IPS DF 4.7 (cell line): ENCODE measurements around the gene MUCL1.
"Not testable (repeated sequence)": the region's sequence is repeated elsewhere in the genome, so short reads cannot be mapped to it uniquely, and the experiment has no call there.

Experiments
- DNase-seq: peaks from one replicate; pipeline ENCODE4 v3.0.0-alpha.2; 2013; ENCODE audit warnings: low spot score; ENCODE audit errors: extremely low read depth

The MUCL1 gene, protein sequence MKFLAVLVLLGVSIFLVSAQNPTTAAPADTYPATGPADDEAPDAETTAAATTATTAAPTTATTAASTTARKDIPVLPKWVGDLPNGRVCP

DNA sequence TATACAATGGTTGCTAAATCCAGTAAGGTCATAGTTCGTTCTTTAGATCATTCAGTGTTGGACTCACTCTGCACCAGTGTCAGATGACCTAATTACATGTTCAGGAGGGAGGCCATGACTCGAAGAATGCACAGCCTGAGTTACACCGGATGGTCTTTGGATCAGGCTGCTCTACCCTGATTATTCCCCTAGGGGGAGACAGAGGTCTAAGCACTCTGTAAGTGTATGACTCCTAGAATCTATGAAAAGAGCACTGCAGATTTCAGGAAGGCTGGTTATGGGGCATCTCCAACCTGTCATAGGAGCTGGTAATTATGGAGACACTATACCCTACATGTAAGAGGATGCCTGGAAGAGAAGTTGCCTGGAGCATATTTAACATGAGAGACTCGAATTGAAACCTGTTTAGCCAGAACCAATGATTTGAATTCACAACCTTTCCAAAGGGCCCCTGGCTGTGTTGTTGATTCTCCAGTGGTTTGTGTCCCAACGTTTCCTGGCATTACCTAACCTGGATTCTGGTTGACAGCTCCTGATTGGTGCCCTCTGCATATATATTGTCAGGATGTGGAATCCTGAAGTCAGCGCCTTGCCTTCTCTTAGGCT lies at the start of gene MUCL1:
Gene MUCL1 (plus strand): TSS at position 584 of the 606 bp plus-strand sequence. CDS start 67 bp downstream, outside the sequence.
- DNase-seq, result peak; percentile 72

DNA sequence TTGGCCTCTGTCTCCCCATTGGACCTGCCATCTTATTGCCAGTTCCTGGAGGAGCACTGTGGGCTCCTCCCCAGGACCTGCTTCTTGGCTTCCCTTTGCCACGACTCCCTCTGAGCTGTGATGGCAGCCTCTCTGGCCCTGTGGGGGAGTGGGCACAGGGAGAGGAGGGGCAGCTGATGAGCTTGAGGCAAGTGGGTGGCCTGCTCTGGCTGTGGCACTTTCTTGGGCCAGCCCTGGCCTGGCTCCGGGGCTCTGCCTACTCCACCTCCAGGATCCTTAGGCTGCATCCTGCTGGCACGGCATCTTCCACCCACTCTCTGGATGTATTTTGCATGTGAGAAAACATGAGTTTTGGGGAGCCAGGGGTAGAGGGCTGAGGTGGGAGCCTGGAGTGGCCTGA lies 32.6 kb upstream of the MUCL1 start:
- DNase-seq, result no peak

DNA sequence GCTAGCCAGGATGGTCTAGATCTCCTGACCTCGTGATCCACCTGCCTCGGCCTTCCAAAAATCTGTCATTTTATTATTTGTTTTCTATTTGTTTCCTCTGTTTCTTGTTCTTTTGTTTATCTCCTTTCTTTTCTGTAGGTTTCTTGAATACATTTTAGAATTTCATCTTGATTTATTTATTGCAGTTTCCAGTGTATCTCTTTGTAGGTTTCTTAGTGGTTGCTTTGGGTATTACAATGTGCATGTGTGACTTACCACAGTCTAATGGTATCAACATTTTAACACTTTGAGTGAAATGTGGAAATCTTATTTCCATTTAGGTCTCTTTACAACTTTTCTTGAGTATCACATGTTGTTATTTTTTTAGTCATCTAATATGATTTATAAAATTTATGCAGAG lies 29.9 kb upstream of the MUCL1 start:
- peak; percentile 2 for DNase-seq

DNA sequence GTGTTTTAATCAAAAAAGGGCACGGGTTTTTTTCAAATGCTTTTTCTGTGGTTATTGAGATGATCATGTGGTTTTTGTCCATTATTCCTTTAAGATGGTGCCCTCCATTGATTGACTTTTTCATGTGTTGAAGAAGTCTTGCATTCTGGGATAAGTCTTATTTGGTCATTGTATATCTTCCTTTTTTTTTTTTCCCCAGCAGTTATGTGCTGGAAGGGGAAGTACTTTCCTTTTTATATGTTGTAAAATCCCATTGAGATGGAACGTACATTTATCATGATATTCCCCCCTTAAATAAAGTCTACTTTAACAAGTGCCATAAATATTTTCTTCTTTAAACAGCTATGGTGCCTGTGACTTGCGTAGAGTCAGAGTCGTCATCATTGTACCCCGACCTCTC lies 24.8 kb upstream of the MUCL1 start:
- no peak for DNase-seq

DNA sequence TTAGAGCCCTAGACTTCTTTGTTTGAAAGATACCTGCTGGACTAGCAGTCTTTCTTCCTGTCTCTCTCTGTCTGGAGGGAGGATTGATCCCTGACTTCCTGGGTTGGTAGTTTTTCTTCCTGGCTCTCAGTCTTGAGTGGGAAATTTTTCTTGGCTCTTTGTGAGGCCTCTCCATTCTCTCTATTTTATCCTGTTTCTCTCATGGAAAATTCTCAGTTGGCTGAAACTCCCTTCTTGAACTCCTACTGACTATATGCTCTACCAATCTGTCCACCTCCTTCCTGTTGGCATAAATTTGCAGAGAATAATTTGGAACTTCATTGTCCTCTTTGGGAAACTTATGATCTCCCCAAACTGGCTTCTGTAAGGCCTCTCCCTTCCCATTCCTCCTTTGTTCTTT lies 24.1 kb upstream of the MUCL1 start:
- DNase-seq, result no peak

DNA sequence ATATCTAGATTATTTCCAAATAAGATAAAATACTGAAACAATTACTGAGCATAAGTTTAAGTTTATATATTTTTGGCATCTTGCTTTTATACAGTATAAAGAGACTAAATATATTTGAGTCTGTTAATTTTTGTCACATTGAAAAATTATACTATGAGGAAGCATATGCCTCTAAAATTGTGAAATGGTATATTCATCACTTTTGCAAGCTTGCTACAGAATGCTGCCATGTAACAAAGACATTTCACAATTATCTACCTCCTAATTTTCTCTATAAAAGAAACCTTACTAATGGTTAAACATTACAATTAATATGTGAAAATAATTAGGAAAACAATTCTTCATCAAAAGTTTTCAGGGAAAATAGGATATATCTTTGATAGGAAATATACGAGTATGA lies 22.7 kb upstream of the MUCL1 start:
- DNase-seq, result no peak

DNA sequence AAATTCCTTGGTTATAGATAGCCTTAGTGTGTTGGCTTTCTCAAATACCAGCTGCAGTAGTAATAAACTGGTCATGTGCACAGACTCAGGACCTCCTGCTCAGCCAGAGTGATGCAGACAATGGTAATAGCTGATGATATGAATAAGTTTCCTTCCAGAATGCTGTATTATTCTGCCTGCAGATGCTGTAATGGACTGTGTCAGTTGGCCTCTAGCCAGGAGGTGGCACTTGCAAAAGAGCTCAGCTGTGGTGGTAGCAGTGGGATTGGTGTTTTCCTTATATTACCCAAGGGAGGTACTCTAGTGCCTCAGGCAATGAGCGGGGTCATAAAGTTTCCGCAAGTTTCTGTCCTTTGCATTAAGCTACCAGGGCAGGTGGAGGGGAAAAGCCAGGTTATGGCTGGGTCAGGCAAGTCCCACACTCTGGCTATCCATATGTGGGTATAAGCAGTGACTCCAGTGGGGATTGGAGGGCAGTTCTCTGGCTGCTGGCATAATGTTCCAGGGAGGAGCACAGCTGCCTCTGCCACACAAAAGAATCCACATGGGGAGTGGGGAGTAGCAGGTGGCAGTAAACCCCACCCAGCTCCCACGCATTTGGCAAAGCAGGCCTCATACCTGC lies 14.0 kb upstream of the MUCL1 start:
- no peak for DNase-seq

DNA sequence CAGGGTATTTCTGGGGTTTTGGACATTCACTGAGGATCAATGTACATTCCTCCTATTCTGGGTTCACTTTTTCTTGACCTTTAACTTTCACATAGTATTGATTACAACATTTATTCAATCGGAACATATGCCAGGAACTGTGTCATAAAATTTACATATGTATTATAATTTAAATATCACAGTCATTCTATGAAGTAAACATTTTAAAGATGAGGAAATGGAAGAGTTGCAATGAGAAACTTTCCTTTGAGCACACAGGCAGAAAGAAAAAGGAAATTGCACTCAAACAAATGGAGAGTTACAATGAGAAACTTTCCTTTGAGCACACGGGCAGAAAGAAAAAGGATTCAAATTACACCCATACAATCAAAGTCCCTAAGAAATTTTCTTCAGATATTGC lies 3.1 kb downstream of the MUCL1 start:
- no peak for DNase-seq

DNA sequence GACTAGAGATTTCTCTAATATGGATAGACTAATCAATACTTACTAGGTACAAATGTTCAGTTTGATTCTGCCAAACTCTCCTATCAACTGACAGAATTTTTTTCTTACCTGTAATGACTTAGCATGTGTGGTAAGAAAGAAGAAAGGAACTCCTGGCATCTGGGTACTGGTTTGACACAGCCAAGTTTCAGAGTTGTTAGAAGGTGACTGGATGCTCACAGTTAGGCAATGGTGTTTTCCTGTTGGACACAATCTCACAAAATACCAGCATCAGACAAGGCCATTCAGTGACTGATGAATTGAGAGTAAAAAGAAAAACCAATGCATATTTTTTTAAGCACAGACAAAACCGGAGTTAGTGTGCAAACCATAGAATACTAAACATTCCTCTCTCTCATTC lies 4.2 kb downstream of the MUCL1 start:
- DNase-seq, result no peak

DNA sequence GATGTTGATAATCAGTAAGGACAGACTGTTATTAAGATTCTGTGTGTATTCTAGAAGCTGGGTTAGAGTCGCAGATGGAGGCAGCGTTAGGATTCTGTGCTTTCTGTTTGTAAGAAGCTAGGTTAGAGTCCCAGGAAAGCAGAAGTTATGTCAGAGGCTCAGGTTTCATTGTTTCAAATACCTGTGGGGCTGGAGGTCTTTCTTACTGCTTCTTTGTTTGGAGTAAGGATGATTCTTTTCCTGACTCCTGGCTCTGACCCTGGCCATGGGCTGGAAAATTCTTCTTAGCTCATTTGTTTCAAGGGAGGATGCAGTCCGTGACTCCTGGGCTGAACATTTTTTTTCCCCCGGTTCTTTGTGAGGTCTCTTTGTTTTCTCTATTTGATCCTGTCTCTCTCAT lies 5.2 kb downstream of the MUCL1 start:
- DNase-seq, result peak; percentile 7

DNA sequence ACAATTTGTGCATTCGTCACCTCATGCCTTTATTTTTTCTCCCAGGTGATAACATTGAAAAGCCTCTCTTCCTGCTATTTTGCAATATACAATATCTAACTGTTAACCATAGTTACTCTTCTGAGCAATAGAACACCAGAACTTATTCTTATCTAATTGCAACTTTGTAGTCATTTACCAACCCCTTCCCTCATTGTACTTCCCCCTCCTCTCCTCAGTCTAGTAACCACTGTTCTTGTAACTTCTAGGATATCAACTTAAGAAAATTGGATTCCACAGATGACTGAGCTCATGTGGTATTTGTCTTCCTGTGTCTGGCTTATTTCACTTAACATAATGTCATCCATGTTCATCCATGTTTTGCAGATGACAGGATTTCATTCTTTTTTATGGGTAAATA lies 7.6 kb downstream of the MUCL1 start:
- no peak for DNase-seq

DNA sequence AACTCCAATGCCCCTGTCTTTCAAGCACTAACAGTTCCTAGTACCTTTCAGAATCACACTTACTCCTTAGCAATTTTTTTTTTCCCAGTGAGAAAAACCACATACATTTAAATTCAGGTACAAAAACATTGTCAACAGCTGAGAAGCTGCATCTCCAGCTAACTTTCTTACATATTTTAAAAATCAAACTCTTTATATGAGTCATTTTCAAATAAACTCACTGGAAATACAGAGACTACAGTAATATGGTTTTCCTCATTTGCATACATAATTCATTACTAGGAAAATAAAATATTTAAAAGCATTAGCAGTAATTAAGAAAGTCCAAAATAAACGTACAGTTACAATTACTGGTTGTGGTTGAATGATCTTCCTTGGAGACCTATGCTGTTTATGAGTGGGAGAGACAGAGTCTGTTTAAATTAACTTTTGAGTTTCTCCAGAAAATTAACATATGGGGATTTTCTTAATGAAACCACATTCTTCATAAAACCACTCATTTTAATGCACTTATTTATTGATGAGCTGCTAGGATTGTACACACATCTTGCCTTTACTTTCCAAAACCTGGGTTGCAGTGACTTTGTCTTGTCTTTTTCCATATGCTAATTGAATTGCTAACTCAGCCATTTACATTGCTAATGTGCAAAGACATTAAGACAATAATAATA lies 9.8 kb downstream of the MUCL1 start:
- DNase-seq, result no peak

DNA sequence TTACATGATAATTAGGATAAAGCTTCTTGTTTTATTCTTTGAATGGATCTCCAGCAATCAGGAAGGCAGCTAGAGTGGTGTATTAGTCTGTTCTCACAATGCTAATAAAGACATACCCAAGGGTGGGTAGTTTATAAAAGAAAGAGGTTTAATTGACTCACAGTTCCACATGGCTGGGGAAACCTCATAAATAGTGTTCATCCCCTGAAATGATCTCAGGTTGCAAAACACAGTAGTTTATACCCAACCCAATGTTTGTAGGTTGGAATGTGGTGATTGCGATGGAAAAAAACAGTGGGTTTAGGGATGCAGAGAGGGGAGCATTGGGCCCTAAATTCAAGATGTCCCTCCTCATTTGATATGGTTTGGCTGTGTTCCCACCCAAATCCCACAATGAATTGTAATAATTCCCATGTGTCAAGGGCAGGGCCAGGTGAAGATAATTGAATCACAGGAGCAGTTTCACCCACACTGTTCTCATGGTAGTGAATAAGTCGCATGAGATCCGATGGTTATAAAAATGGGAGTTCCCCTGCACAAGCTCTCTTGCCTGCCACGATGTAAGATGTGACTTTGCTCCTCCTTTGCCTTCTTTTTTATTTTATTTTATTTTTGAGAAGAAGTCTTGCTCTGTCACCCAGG lies 11.5 kb downstream of the MUCL1 start:
- DNase-seq, result no peak

DNA sequence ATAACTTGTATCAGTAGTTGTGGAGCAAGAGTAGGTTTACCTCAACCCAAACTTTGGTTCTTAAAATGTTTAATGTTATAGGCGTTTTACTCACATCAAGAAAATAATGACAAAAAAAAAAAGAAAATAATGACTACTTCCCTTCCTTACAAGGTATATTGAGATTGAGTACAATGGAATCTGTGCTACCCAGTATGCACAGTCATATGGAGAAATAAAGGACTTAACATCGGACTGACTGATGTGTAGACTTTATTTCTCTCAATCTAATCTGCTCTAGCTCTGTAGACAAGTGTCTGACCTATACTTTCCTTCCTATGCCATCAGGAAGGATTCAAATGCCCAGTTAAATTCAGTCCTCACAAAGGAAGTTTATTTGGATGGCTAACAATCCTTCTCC lies 14.4 kb downstream of the MUCL1 start:
- DNase-seq, result no peak

DNA sequence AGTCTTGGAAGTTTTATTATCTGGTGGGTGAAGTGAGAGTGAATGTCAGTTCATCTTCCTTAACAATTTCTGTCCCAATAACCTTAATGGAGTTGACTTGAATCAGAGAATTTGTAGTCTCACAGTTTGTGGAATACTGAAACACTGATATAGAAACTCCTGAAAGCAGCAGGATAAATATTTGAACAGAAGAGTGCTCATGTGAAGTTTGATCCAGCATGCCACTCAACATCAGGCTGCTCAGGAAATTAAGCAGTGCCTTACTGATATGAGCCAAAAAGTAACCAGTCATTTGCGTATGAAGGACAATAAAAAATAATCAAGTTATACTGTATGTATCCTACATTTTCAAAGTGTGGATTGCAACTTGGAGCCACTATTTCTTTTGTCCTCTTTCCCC lies 15.7 kb downstream of the MUCL1 start:
- DNase-seq, result no peak

DNA sequence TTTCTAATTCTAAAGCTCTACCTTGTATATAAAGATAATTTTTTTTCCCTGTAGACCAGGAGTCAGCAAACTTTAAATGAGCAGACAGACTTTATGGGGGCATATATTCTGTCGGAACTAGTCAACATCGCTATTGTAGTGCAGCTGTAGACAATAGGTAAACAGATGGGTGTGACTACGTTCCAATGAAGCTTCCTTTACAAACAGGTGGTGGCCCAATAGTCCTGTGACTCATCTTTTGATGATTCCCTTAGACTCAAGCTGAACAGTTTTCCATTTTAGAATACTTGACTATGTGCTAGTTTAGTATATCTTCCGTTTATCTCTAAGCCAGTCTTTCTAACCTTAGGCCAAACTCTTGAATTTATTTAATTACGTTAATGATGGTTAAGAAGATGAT lies 16.3 kb downstream of the MUCL1 start:
- DNase-seq, result no peak

DNA sequence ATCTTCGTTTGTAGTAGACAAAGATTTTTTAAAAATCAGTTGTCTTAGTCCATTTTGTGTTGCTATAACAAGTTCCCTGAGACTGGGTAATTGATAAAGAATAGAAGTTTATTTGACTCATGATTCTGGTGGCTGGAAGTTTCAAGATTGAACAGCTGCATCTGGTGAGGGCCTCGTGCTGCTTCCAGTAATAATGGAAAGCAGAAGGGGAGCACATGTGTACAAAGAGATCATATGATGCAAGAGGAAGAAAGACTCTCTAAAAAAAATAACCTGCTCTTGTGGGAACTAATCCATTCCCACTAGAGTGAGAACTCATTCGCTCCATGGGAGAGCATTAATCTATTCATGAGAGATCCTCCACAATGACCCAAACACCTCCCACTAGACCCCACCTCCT lies 24.8 kb downstream of the MUCL1 start:
- no peak for DNase-seq

DNA sequence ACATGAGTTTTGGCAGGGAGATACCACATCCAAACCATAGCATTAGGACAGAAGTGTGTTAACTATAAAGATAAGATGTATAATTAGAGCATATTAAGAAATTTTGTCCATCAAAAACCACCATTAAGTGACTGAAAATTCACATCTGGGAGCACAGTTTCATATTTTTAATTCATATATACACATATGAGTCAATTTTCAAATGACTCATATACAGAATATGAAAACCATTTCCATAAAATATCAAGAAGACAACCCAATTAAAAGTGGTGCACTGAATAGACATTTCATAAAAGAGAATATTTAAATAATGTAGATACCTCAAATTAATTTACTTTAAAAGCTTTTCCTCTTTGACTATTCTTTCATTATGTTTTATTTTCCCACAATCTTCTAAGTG lies 25.3 kb downstream of the MUCL1 start:
- no peak for DNase-seq

DNA sequence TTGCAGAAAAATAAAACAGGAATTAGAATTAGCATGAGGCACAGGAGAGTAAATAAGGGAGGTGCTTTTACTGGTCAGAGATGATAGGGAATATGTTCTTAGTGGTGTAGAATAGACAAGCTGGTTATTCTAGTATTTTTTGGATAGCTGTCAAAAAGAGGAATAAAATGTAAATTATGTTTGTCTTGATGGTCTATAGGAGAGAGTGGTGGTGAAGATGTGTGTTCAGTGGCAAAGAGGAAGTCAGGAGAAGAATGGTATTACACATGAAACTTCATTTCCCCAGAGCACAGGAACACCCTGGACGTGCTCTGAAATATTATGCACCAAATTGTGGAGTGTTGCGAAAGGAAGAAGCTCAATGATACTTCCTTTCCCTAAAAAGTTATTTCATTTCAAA lies 27.8 kb downstream of the MUCL1 start:
- DNase-seq, result no peak

DNA sequence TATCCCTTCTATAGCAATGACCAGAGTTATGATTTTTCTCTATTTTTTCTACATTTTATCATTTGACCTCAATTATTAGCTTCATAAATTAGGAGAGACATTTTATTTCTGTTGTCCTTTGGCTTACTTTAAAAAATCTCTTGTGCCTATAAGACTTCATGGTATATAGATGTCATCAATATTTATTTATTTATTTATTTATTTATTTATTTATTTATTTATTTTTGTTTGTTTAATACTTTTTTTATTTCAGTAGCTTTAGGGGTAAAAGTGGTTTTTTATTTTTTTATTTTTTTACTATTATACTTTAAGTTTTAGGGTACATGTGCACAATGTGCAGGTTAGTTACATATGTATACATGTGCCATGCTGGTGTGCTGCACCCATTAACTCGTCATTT lies 28.3 kb downstream of the MUCL1 start:
- not testable (repeated sequence) for DNase-seq

DNA sequence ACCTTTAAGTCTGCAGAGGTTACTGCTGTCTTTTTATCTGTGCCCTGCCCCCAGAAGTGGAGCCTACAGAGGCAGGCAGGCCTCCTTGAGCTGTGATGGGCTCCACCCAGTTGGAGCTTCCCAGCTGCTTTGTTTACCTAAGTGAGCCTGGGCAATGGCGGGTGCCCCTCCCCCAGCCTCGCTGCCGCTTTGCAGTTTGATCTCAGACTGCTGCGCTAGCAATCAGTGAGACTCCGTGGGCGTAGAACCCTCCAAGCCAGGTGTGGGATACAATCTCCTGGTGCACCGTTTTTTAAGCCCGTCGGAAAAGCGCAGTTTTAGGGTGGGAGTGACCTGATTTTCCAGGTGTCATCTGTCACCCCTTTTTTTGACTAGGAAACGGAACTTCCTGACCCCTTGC lies 34.1 kb downstream of the MUCL1 start:
- DNase-seq, result not testable (repeated sequence)

DNA sequence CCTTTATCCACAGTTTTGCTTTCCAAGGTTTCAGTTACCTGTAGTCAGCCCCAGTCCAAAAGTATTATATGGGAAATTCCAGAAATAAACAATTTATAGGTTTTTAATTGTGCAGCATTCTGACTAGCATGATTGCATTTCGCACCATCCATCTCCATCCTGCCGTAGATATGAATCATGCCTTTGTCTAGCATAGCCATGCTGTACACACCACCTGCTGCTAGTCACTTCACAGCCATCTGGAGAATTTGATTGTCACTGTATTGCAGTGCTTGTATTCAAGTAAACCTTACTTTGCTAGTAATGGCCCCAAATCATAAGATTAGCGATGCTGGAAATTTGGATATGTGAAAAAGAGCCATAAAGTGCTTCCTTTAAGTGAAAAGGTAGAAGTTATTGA lies 36.0 kb downstream of the MUCL1 start:
- DNase-seq, result no peak
